HepG2 (cell line): ENCODE results near the gene PRRT1B. TPM values are rescaled to one million over a fixed set of nuclear protein-coding genes. Genes with fewer than 3 reads are reported as not detected.

Experiments
- AKNA ChIP-seq: sonication (generic); formaldehyde crosslinking; IDR thresholded peaks from 2 replicates; pipeline ENCODE4 v1.4.0; 2020; ENCODE audit warnings: missing genetic modification reagents, borderline replicate concordance
- ARID5B ChIP-seq: IDR thresholded peaks from 2 replicates; pipeline ENCODE4 v1.4.0; 2020; ENCODE audit warnings: mild to moderate bottlenecking, missing genetic modification reagents
- BHLHE40 ChIP-seq: IDR thresholded peaks from 2 replicates; pipeline ENCODE4 v1.6.1; 2011; ENCODE audit warnings: low read length, improper control_type of control experiment
- JUND ChIP-seq: sonication (generic); formaldehyde crosslinking; IDR thresholded peaks from 2 replicates; pipeline ENCODE4 v1.8.0; 2022; ENCODE audit warnings: mild to moderate bottlenecking, missing genetic modification reagents
- MNT ChIP-seq: fragments of 450-650 bp; IDR thresholded peaks from 2 replicates; pipeline ENCODE4 v1.6.1; 2016
- PHB2 ChIP-seq: fragments of 450-650 bp; IDR thresholded peaks from 2 replicates; pipeline ENCODE4 v1.6.1; 2018; ENCODE audit not compliant: partially characterized antibody
- REXO4 ChIP-seq: sonication (generic); formaldehyde crosslinking; IDR thresholded peaks from 2 replicates; pipeline ENCODE4 v1.8.0; 2022; ENCODE audit warnings: missing genetic modification reagents, mild to moderate bottlenecking, borderline replicate concordance
- SOX13 ChIP-seq, 3 experiments: fragments of 450-650 bp in 1 of 3; sonication (generic) in 1 of 3; formaldehyde crosslinking in 1 of 3; IDR thresholded peaks in 2 of 3; conservative IDR thresholded peaks in 1 of 3; 2 replicates each; pipeline versions ENCODE4 v1.5.0 to v1.6.1; 2016 to 2020; ENCODE audit warnings: antibody characterized with exemption in 1 of 3, mild to moderate bottlenecking in 1 of 3, missing compliant biosample characterization in 1 of 3, missing genetic modification reagents in 1 of 3, moderate library complexity in 1 of 3
- TFAP4 ChIP-seq: sonication (generic); IDR thresholded peaks from 2 replicates; pipeline ENCODE4 v1.6.1; 2016; ENCODE audit warnings: low read depth, borderline replicate concordance
- TFDP1 ChIP-seq: IDR thresholded peaks from 2 replicates; pipeline ENCODE4 v1.6.1; 2016; ENCODE audit warnings: missing compliant biosample characterization, missing genetic modification reagents, borderline replicate concordance
- ZBTB42 ChIP-seq: sonication (generic); formaldehyde crosslinking; IDR thresholded peaks from 2 replicates; pipeline ENCODE4 v1.5.0; 2020; ENCODE audit warnings: mild to moderate bottlenecking, missing genetic modification reagents
- ZFX ChIP-seq: sonication (generic); formaldehyde crosslinking; IDR thresholded peaks from 2 replicates; pipeline ENCODE4 v1.4.0; 2020; ENCODE audit warnings: mild to moderate bottlenecking, low read depth, missing genetic modification reagents, moderate library complexity
- ZNF20 ChIP-seq: sonication (generic); formaldehyde crosslinking; IDR thresholded peaks from 2 replicates; pipeline ENCODE4 v1.4.0; 2020; ENCODE audit warnings: mild to moderate bottlenecking, moderate library complexity, missing genetic modification reagents
- ZNF484 ChIP-seq: sonication (generic); formaldehyde crosslinking; IDR thresholded peaks from 2 replicates; pipeline ENCODE4 v1.5.1; 2020; ENCODE audit warnings: mild to moderate bottlenecking, low read depth, missing genetic modification reagents, borderline replicate concordance
- ZNF558 ChIP-seq: sonication (generic); formaldehyde crosslinking; IDR thresholded peaks from 2 replicates; pipeline ENCODE4 v1.9.0; 2022; ENCODE audit warnings: mild to moderate bottlenecking, missing genetic modification reagents, borderline replicate concordance
- ZNF737 ChIP-seq: sonication (generic); formaldehyde crosslinking; IDR thresholded peaks from 2 replicates; pipeline ENCODE4 v1.5.0; 2020; ENCODE audit warnings: missing genetic modification reagents, mild to moderate bottlenecking, borderline replicate concordance
- polyA plus RNA-seq, 8 experiments: library from polyadenylated mRNA; depleted of rRNA in 3 of 8; stranded (reverse) in 7 of 8; unstranded in 1 of 8; fragments of >200 nt; fragmentation: Illumina TruSeq in 4 of 8; extraction: Trizol in 4 of 8; gene quantifications; 2 replicates each; pipeline versions ENCODE4 v1.2.1 to v1.2.3, GENCODE V29; 2011 to 2016; ENCODE audit warnings: low read depth in 4 of 8, missing spikeins in 1 of 8, mixed read lengths in 1 of 8; ENCODE audit not compliant: insufficient read depth in 1 of 8
- total RNA-seq, 5 experiments: library from RNA; depleted of rRNA; stranded (reverse); fragments of >200 nt; fragmentation: Illumina TruSeq; extraction: Trizol; gene quantifications; 2 replicates each; pipeline ENCODE4 v1.2.3, GENCODE V29; 2016; ENCODE audit warnings: low read depth in 1 of 5

Gene PRRT1B
- total and polyA plus RNA-seq, 2 of the 13 experiments (the other 11 are each of a cell fraction or from before 2014, with no cell fraction given): not detected

GRCh38 chr9:131608493-131609037 is 63.2 kb downstream of the PRRT1B start (continued):
- TF ChIP-seq ARID5B (CRISPR knock-in tag) (0 out of 2 replicates have a peak, but pooled peaks have one; percentile 41), MNT (no peak), ZNF737 (CRISPR knock-in tag) (no peak), ZFX (peak; percentile 75), REXO4 (no peak), AKNA (CRISPR knock-in tag) (no peak), ZBTB42 (CRISPR knock-in tag) (no peak), TFDP1 (no peak), ZNF20 (CRISPR knock-in tag) (no peak), BHLHE40 (peak; percentile 82), SOX13 (IDR thresholded peaks at IDR 0.05) (no peak), SOX13 (CRISPR knock-in tag; conservative IDR thresholded peaks at IDR 0.05 in 1 of 2, IDR thresholded peaks at IDR 0.05 in 1 of 2) (peak in 1 of 2 experiments; percentile 29; a peak in 1 of 4 replicates), PHB2 (no peak), TFAP4 (peak; percentile 41; the same call in 1 of the 2 replicates), ZNF558 (CRISPR knock-in tag) (no peak), JUND (no peak), ZNF484 (CRISPR knock-in tag) (no peak)
